PC-3 (cell line): ENCODE data around the gene ERMARD.

Experiments
- EZH2 ChIP-seq: fragments of 300-600 bp; sonication (generic); IDR thresholded peaks from one replicate; pipeline ENCODE4 v1.6.1; 2017; ENCODE audit warnings: antibody characterized with exemption, mild to moderate bottlenecking, low read length; ENCODE audit not compliant: unreplicated experiment
- TF ChIP-seq, protein P1 (sequence below): fragments of 300-600 bp; sonication (generic); conservative IDR thresholded peaks from 2 replicates; pipeline ENCODE4 v1.5.1; 2017; ENCODE audit warnings: antibody characterized with exemption, low read depth, mild to moderate bottlenecking, low read length

GRCh38 chr6:169801396-169802160, 50.2 kb downstream of the ERMARD start:
- TF ChIP-seq, protein P1, sequence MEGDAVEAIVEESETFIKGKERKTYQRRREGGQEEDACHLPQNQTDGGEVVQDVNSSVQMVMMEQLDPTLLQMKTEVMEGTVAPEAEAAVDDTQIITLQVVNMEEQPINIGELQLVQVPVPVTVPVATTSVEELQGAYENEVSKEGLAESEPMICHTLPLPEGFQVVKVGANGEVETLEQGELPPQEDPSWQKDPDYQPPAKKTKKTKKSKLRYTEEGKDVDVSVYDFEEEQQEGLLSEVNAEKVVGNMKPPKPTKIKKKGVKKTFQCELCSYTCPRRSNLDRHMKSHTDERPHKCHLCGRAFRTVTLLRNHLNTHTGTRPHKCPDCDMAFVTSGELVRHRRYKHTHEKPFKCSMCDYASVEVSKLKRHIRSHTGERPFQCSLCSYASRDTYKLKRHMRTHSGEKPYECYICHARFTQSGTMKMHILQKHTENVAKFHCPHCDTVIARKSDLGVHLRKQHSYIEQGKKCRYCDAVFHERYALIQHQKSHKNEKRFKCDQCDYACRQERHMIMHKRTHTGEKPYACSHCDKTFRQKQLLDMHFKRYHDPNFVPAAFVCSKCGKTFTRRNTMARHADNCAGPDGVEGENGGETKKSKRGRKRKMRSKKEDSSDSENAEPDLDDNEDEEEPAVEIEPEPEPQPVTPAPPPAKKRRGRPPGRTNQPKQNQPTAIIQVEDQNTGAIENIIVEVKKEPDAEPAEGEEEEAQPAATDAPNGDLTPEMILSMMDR = no peak
- no peak for TF ChIP-seq EZH2
